Muscle of back (tissue), 11 donors: ENCODE results near the gene CPSF4L. TPM values are rescaled to one million over a fixed set of nuclear protein-coding genes. Genes with fewer than 3 reads are reported as not detected.
A peak's percentile ranks its signal among the peaks of the same experiment; 100 is the strongest.

ENCODE experiments used
- DNase-seq, 3 donors: peaks; one replicate each; pipeline versions ENCODE4 v3.0.0 to v3.0.0-alpha.2; 2013
- polyA plus RNA-seq, 10 donors: library from polyadenylated mRNA; unstranded; fragments of 120-200 nt; gene quantifications; one replicate each; pipeline ENCODE4 v1.2.1, GENCODE V29; 2013; ENCODE audit not compliant: insufficient read length in 10 of 10

Gene CPSF4L
- polyA plus RNA-seq, 10 donors: 0.30 TPM; not detected in 9

DNA sequence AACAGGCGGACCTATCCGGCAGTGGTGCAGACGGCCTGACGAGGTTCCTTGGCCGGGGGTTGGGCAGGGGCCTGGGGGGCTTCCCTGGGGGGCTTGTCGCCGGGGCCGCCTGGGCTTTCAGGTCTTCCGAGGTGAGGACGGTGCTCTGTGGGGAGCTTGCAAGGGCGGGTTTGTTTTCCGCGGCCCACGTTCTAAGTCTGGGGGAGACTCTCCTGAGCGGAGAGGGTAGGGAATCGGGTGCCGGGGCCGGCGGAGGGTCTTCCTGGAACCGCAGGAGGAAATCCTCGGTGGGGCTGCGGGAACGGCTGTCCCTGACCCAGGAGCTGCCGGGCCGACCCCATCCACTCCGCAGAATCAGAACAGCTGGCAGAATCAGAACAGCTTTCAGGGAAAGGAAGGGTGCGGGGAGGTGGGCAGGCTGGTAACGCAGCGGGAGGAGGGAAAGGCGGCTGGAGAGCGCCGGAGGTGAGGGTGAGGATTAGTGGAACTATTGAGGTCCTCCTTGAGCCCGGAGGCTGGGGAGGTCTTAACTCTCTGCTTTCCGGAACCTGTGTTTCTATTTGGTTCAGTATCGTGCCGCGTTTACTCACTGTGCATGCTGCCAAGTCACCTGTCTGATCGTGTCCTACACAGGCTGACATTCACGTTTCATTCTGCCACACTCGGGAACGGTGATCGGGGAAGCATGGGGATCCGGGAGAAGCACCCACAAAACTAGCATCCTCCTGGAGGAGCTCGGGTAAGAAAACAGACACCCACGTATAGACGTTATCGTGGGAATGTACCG lies 28.9 kb downstream of the CPSF4L start:
- DNase-seq: no peak

DNA sequence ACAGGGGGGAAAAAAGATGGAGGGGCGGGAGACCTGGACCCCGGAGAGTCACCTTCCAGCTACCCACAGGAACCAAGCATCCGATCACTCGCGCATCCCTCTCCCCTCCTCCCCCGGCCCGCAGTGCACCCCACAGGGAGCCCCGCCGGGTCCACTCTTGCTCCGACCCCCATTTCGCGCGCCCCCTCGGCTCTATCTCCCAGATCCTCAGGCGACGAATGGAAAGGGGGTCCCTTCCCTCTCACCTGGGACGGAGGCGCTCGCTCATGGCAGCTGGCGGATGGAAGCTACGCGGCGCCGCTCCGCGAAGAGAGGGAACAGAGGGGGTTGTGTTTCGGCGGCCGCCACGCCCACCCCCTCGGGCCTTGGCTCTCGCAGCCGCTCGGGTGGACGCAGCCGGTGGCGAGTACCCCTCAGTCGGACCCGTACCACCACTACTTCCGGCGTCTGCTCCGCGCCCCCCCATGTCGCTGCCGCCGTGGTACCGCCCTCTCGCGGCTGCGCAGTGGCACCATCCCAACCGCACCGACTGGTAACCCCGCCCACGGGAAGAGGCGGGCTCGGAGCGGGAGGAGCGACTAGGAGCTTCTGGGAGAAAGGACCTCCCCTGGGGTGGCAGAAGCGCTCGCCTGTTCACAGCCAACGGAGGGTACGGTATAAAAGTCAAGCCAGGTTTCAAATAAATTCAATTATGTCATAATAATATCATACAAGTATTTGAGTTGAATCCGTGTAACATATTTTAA lies 29.7 kb downstream of the CPSF4L start:
- DNase-seq: peak; percentile 95 to 98 (median 98)

DNA sequence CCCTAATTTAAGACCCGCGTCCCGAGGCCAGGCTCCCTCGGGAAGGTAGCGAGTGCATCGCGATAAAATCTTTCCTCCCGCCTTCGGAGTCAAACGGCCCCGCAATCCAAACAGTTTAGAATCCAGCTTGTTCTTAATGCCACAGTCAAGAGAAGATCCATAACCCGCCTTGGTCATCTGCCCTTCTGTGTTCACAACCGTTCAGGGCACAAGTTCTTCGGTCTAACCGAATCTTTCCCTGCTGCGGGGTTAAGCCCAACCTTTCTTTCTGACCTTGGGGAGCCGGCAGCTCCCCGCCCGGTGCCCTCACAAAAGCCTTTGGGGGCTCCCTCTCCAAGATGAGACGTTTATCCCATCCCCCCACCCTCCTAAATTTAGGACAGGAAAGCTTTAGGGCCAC lies 30.3 kb downstream of the CPSF4L start:
- peak in 1 of 3 donors; percentile 64 for DNase-seq

DNA sequence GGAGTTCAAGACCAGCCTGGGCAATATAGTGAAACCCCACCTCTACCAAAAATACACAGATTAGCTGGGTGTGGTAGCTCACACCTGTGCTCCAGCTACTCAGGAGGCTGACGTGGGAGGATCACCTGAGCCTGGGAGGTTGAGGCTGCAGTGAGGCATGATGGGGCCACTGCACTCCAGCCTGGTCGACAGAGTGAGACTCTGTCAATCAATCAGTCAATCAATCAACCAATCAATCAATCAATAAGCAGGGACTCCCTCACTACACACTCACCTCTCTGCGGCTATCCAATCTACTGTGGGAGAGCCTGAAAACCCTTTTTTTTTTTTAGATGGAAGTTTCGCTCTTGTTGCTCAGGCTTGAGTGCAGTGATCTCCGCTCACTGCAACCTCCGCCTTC lies 31.6 kb downstream of the CPSF4L start:
- DNase-seq: no peak

DNA sequence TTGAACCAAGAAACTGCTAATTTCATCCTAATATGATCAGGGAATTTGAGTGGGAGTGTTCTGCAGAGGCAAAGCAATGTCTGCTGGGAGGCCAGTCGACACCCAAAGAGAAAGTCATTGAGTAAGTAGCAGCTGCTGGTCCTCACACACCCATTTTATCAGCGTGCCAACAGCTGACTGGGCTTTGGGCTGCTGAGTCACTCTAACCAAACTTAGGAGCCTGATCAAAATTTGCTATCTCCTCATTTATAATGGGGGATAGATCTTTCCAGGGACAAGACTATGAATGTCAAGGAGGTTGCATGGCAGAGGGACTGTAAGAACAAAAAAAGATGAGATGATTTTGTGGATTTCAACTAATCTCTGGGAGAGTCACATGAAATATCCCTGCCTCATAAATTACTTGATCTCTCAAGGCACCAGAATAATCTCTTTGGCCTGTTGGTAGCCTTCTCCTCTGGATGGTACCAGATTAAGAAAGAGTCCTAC lies 32.9 kb downstream of the CPSF4L start:
- peak; percentile 42 to 59 (median 58) for DNase-seq

DNA sequence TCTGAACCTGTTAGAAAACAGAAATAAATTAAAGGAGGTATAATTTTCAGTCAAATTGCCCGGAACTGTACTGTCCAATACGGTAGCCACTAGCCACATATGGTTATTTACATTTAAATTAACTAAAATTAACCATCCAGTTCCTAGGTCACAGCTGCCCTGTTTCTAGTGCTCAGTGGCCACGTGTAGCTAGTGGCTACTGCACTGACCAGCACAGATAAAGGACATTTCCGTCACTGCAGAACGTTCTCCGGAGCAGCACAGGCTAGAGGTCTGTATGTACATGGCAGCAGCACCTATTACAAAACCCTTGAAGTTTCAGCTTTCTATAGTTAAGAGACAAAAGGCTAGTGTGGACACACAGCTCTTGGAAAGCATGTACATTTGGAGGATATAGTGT lies 33.7 kb downstream of the CPSF4L start:
- DNase-seq: no peak

DNA sequence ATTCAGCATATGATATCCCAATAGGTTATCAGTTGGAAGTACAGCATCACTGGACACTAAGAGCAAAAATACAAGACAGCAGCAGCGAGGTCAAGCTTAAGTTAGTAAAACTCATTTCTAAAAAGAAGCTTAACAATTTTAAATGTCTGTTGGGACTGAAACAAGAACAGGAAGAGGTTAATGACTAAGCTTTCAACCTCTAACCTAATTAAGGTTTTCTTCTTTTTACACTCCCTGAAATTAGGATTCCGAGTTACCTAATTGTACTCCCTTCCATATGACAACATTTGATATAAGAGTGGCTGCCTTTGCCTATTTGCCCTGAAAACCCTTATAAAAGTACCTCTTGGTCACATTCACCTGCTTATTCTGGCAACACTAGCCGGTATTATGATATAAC lies 34.3 kb downstream of the CPSF4L start:
- DNase-seq: no peak

DNA sequence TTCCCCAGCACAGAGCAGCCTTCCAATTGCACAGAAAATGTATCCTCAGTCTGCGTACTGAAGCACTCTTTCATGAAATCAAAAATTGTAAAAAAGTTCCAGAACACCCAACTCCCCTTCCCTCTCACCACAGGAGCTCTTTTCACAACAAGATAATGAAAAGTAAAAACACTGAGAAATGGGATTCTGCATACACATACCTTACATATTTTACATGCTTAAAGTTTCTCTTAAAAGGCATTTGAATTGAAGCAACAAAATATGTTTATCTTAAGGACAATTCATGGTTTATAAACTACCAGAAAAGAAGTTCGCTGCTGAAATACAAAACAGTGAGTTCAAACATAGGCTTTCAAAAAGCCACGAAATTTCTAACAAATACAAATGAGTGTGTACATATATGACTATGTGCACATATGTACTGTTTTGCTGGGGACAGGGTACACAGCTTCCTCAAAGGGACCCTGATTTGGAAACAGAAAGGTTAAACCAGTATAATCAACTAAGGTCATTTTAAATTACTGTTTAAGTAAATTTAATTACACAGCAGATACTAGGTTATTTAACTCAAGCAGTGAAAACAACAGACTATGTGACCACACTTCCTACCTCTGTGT lies 35.0 kb downstream of the CPSF4L start:
- DNase-seq: no peak

DNA sequence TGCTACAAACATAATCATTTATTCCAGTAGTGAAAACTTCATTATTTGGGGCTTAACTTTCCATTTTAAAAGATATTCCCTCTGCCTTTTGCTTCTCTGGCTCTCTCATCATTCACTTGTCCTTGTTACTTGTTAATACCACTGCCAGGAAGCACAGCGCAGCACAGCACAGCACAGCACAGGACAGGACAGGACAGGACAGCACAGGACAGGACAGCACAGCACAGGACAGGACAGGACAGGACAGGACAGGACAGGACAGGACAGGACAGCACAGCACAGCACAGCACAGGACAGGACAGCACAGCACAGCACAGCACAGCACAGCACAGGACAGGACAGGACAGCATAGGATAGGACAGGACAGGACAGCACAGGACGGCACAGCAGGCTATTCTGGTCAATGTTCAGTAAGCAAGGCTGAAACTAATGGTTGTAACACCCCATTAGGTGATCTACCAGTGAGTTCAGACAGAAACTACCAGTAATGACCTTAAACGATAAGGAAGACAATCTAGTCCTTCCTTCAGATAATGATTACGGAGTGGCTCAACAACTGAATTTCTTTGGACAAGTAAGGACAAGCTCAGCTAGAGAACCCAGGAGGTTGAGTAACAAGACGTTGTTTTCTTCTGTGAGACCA lies 36.9 kb downstream of the CPSF4L start:
- DNase-seq: no peak

DNA sequence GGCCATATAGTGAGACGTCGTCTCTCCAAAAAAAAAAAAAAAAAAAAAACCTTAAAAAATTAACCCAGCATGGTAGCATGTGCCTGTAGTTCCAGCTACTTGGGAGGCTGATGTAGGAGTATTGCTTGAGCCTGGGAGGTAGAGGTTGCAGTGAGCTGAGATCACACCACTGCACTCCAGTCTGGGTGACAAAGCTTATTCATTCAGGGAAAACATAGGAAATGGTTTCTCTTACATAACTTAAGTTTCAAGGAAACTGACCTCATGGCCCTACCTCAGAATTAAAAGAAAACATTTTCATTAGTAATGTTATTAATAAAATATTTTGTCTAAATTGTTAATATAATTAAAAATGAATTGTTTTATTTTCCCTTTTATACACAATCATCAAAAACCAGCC lies 37.4 kb downstream of the CPSF4L start:
- DNase-seq: no peak

DNA sequence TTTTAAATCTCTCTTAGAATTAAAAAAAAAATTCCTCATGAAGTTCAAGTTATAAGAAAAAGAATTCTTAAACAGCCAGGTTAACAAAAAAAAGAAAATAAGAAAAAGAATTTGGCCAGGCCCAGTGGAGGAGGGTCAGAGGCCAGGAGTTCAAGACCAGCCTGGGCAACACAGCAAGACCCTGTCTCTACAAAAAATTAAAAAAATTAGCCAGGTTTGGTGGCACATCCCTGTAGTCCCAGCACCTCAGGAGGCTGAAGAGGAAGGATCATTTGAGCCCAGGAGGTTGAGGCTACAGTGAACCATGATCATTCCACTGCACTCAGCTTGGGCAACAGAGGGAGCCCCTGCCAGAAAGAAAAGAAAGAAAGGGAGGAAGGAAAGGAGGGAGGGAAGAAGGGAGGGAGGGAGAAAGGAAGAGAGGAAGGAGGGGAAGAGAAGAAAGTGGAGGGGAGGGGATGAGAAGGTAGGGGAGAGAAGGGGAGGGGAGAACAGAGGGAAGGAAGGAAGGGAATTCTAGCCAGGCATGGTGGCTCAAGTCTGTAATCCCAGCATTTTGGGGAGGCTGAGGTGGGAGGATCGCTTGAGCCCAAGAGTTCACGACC lies 38.0 kb downstream of the CPSF4L start:
- no peak for DNase-seq

DNA sequence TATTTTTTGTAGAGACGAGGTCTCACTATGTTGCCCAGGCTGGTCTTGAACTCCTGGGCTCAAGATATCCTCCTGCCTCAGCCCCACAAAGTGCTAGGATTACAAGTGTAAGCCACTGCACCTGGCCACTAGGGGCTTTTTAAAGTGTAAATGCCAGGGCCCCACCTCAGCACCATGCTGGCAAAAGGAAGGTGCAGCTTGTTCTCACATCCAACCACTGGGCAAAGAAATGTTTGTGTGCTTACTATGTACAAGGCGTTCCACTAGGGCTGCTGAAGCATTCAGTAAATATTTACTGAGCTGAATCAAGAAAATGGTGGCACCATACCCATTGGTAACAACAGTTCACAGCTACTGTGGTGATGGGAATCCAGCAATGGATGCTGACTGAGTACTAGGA lies 46.2 kb downstream of the CPSF4L start:
- DNase-seq: no peak

DNA sequence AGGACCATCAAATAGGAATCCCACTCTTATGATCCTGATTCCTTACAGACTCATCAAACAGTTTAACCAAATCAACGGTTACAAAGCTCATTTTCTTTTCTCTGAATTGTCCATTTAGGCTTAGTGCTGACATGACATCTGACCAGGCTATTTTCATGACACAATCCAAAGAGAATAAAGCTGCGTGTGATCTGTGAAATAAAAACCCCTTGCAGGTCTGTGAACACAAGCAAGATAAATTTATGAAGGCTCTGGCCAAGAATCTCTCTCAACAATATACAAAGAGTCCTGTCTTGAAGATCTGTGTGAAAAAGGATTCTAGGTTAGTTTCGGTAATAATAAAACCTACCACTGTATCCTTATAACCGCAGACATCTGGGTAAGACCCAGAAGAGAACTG lies 46.8 kb downstream of the CPSF4L start:
- no peak for DNase-seq

DNA sequence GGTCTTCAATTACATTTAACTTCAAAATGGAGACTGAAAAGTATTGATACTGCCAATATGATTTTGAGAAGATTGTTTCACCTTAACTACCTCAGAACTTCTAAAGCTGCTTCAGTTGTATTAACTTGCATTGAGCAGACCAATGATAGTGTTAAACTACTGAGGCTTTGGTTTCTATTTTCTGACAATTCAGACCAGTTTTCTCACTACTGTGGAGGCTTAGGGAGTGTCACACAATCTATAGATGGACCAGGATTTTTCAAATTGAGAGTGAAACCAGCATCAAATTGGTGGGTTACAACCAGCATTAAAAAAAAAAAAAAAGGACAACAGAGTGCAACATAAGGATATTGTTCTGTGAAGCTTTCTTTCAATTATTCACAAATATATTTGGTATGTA lies 47.7 kb downstream of the CPSF4L start:
- DNase-seq: no peak

DNA sequence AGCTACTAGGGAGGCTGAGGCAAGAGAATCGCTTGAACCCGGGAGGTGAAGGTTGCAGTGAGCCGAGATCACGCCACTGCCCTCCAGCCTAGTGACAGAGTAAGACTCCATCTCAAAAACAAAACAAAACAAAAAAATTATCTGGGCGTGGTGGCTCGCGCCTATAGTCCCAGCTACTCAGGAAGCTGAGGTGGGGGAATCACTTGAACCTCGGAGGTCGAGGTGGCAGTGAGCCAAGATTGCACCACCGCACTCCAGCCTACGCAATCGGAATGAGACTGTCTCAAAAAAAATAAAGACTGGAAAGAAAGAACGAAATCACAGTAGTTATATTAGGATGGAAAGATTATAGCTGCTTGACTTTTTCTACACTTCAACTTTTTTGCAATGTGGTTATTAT lies 49.9 kb downstream of the CPSF4L start:
- no peak for DNase-seq

DNA sequence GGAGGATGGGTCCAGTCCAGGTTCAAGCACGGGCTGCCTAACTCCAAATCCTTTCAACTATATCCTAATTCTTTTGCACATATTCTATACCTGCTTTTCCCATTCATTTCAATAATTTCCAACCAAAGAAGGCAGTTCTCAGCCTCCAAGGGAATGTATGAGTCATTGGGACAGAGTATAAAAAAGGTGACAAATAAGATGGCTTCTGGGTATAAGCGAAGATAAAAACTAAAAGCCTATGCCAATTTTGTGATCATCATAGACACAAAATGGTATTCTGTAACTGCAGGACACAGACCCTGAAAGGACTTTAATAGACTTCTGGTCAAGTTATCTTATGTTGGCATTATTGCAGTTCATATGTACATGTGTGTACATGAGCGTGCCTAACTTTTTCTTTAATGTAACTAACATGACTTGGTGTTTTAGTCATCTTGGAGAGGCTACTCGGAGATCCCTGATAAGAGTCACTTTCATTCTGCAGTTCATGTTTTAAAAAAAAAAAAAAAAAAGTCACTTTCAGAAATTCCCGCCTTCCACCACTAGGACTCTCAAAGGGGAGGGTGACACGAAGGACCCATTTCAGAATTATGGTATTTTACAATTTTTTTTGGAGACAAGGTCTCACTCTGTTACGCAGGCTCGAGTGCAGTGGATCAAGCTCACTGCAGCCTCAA lies 51.5 kb downstream of the CPSF4L start:
- DNase-seq: no peak

DNA sequence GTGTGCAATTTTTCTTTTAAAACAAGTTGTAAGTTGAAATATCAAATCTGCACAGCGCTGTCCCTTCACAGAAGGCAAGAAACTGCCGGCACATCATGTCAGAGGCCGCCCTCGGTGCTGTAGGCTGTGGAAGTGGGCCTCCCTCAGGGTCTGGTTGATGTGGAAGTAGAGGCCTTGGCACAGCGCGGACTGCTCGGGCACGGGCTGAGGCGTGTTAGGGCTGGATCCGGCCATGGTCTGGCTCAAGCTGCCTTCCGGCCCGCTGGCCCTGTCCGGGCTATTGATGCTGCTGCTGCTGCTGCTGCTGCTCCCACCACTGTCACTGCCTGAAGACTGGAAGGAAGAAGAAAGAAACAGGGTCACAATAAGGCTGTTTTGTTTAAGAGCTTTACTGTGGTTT lies 52.2 kb downstream of the CPSF4L start:
- no peak for DNase-seq

DNA sequence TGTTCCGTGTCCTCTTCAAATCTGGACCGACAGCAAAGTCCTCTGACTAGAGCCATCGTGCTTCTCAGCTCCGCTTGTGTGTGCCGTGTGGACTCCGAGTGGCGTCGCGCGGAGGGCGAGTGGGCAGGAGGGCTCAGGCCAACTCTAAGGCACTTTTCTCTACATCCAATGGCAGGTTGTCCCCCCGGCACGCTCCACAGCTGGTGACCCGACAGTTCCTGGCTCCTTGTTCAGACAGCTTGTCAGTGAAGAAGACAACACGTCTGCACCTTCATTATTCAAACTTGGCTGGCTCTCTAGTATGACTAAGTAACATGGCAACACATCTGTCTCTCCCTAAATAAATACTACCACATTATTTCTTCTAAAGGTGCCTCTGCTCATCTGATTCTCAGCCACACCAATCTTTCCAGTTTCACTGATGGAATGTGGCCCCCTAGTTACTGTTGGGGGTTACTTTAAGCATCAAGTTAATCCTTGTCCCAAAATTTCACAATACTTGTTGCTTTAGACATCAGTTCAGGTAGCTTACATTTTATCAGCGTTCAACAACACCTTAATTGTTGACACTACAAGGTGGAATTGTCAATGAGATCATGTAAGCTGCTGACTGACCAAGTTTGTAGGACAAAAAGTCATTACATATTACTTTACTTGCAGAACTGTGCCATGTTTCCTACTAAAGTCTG lies 53.4 kb downstream of the CPSF4L start:
- DNase-seq: no peak

DNA sequence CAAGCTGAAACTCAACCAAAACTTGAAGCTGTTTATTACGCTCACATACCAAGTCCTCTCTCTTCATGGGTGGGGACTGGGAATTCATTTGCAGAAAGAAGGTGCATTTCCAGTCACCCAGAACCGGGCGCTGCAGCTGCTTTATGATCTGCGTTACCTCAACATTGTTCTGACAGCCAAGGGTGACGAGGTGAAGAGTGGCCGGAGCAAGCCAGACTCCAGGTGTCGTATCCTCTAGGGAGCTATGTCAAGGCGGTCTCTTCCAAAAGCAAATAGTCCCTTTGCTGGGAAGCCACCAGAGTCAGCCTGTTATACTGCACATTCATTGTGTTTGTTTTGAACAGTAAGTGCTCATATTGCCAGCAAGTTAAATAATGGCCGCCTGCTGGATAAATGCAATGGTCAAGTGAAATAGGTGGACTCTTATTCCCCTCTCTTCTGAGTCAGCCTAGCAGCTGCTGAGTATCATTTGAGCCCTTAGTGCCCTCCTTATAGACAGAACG lies 56.2 kb downstream of the CPSF4L start:
- no peak for DNase-seq

DNA sequence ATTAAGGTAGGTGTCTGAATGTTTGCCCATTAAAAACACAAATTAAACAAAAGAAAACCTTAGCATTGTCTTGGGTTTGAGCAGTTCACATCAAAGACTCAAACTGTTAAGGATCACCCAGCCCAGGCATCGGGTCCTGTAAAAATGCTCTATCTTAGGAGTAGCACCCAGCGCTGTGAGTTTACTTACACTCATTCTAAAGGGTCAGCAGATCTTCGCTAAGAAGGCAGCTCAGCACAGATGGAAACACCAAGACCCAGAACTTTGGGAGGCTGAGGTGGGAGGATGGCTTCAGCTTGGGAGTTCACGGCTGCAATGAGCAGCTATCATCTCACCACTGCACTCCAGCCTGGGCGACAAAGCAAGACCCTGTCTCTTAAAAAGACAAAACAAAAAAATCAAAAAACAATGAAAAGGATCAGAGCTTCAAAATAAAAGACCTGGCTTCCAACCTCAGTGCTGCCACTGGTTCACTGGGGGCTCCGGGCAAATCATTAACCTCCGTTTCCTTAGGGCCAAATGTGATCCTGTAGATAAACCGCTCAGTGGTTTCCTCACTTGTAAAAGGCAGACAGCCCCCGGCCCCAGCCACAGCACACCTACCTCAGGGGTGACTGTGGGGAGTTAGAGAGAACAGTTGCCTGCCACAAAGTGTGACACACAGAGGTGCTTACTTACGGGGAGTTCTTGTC lies 57.7 kb downstream of the CPSF4L start:
- DNase-seq: no peak
